GM12892 (cell line): ENCODE measurements around the gene GRID2IP.

Source experiments
- POLR2A ChIP-seq: IDR thresholded peaks from 2 replicates; pipeline ENCODE4 v1.6.1; 2011; ENCODE audit warnings: low read depth, low read length, control low read depth
- POLR2AphosphoS5 ChIP-seq: IDR thresholded peaks from 2 replicates; pipeline ENCODE4 v1.6.1; 2011; ENCODE audit warnings: low read depth, low read length, control low read depth
- TAF1 ChIP-seq: IDR thresholded peaks from 2 replicates; pipeline ENCODE4 v1.6.1; 2011; ENCODE audit warnings: low read depth, mild to moderate bottlenecking, control low read depth, low read length, borderline replicate concordance

- no peak for TF ChIP-seq POLR2A
- no peak for TF ChIP-seq POLR2AphosphoS5
- no peak for TF ChIP-seq TAF1
These were observed 3.9 kb downstream of the GRID2IP start for GRCh38 chr7:6547400-6547799.
